ENCODE data around the gene AKAP6.

DNA sequence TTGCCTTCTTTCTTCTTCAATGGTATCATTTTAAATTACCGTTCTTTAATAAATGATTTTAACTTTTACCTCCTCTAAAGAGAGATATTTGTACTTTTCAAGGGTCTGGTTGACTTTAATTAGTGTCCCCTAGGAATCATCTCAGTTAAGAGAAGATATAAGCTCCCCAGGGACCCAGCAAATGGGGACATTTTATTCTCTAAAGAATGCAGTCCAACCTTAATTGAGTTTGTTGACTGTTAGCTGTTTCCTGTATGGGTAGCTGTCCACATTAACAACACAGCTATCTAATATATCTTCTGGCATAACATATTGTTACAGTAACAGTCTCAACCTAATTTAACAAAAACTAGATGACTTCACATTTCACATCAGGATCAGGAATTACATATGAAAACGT, 368.0 kb downstream of the AKAP6 start:
- TF ChIP-seq, protein P1, sequence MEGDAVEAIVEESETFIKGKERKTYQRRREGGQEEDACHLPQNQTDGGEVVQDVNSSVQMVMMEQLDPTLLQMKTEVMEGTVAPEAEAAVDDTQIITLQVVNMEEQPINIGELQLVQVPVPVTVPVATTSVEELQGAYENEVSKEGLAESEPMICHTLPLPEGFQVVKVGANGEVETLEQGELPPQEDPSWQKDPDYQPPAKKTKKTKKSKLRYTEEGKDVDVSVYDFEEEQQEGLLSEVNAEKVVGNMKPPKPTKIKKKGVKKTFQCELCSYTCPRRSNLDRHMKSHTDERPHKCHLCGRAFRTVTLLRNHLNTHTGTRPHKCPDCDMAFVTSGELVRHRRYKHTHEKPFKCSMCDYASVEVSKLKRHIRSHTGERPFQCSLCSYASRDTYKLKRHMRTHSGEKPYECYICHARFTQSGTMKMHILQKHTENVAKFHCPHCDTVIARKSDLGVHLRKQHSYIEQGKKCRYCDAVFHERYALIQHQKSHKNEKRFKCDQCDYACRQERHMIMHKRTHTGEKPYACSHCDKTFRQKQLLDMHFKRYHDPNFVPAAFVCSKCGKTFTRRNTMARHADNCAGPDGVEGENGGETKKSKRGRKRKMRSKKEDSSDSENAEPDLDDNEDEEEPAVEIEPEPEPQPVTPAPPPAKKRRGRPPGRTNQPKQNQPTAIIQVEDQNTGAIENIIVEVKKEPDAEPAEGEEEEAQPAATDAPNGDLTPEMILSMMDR (IDR thresholded peaks at IDR 0.05; ENCODE audit: low read depth, low read length, poor library complexity, severe bottlenecking): no peak
- TF ChIP-seq EZH2phosphoT487 (IDR thresholded peaks at IDR 0.05; ENCODE audit: borderline replicate concordance, low read length): no peak
